GM18520 (cell line): ENCODE data around the gene MDN1.

Source experiments
- ATAC-seq: cut with Tn5 transposase; IDR thresholded peaks from one replicate; pipeline ENCODE4 v1.9.1; 2021; ENCODE audit not compliant: unreplicated experiment

Gene MDN1

DNA sequence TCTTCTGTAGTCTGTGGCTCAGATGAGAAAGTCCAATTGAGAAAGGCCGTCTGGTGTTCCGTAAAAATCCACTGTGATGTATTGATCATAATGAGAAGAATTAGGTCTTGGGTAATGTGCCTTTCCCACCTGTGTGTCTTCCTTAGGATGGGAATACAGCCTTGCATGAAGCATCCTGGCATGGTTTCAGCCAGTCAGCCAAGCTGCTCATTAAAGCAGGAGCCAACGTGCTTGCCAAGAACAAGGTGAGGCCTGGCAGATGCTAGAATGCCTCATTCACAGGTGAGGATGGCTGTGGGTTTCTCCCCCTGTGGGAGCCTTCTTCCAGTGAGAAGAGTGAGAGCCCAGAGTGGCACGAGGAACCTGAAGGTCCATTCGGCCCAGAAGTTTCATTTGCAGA lies 213.7 kb downstream of the MDN1 start:
- ATAC-seq: no peak

DNA sequence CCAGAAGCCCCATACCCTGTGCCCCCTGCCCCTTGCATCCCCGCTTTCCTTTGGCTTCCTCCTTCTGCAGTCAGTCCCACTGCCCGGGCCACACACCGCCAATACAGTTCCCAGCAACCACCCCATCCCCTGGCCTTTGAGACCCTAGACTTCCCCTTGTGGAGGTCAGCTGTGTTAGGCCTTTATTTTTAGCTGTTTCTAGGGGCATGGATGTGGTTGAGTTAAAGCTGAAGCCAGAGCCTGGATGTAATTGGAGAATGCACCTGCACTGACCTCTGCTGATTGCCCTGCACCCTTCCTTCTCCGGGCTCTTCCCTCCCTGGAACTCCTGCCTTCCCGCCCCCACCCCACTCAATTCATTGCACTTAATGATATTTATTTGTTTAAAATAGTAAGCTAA lies 214.9 kb downstream of the MDN1 start:
- ATAC-seq: no peak

DNA sequence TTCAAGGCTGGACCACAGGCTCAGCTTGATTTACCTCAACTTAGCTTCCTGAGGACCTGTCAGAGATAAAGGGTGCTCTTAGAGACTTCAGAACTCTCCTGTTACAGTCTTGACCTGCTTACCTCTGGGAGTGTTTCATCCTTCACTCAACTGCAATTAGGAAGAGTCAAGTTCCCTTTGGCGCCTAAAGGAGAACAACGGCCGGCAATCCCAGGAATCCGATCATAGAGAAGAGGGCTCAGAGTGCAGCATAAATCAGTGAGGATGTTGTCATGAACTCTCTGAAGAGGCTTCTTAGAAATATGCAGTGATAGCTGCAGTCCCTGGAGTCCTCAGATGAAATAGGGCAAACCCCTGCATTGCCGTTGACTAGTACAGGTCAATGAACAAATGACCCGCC lies 217.4 kb downstream of the MDN1 start:
- ATAC-seq: no peak

DNA sequence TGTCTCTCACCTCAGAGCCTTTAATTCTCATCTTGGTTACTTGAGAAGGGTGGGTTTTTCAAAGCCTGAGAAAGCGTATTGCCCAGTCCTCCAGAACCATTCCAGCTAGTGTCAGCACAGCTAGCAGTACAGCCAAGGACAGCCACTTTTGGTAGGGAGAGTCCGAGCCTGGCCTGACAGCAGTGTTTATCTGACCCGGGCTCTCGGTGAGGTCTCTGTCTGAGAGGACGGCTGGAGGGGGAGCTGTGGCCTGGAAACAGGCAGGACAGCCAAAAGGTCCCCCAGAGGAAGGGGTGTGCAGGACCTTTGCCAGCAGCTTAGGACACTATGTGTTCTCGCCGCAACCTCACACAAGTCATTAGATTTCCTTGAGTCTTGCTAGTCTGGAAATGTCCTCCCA lies 219.9 kb downstream of the MDN1 start:
- ATAC-seq: no peak

DNA sequence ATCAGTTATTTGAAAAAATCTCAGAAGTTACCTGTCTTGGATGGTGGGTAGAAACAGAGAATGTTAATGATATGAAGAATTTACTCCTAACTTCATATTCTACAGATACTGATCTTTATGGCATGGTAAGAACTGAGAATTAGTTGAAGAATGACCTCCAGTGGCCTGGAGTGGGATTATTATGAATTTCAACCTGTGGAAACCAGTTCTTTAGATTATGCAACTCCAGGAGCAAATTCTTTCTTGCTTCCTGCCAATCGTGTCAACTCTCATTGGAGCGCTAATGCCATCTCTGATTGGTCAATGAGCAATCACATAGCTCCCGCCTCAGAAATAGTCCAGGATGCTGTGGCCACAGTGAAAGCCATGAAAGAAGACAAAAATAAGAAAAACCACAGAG lies 221.6 kb downstream of the MDN1 start:
- ATAC-seq: no peak

- ATAC-seq: no peak
These were observed 222.2 kb downstream of the MDN1 start for GRCh38 chr6:89597372-89597771.

DNA sequence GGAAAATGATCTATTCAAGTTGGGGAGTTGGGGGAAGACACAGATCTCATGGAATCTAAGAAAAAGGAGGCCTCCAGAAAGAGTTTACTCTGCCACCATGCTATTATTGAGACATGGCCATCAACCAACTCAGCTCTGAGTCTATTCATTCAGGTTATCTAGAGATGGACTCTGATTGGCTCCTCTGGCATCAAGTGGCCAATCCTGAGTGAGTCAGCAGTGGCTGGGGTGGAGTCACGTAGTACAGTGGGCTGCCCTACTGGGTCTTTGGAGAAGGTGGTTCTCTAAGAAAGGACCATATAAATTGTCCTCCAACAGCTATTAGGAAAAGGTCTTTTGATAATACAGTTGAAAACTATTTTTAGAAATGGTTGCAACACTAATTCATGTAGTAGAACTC lies 223.1 kb downstream of the MDN1 start:
- ATAC-seq: no peak

- peak; percentile 93 for ATAC-seq
These were observed 223.5 kb downstream of the MDN1 start for GRCh38 chr6:89596056-89596455.
